ENCODE measurements around the gene MYO1E.

- TF ChIP-seq, protein P1, sequence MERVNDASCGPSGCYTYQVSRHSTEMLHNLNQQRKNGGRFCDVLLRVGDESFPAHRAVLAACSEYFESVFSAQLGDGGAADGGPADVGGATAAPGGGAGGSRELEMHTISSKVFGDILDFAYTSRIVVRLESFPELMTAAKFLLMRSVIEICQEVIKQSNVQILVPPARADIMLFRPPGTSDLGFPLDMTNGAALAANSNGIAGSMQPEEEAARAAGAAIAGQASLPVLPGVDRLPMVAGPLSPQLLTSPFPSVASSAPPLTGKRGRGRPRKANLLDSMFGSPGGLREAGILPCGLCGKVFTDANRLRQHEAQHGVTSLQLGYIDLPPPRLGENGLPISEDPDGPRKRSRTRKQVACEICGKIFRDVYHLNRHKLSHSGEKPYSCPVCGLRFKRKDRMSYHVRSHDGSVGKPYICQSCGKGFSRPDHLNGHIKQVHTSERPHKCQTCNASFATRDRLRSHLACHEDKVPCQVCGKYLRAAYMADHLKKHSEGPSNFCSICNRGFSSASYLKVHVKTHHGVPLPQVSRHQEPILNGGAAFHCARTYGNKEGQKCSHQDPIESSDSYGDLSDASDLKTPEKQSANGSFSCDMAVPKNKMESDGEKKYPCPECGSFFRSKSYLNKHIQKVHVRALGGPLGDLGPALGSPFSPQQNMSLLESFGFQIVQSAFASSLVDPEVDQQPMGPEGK (CRISPR knock-in tag; IDR thresholded peaks at IDR 0.05; ENCODE audit: borderline replicate concordance): no peak
- TF ChIP-seq ZFP30 (CRISPR knock-in tag; IDR thresholded peaks at IDR 0.05) (no peak), ESRRG (CRISPR knock-in tag; IDR thresholded peaks at IDR 0.05) (no peak), CSRNP3 (CRISPR knock-in tag; IDR thresholded peaks at IDR 0.05) (no peak), ISL1 (CRISPR knock-in tag; IDR thresholded peaks at IDR 0.05) (no peak), TOX (CRISPR knock-in tag; IDR thresholded peaks at IDR 0.05; ENCODE audit: borderline replicate concordance) (no peak), ZFP3 (CRISPR knock-in tag; IDR thresholded peaks at IDR 0.05) (no peak), ZNF8 (CRISPR knock-in tag; IDR thresholded peaks at IDR 0.05) (no peak), POU6F1 (CRISPR knock-in tag; IDR thresholded peaks at IDR 0.05; ENCODE audit: borderline replicate concordance, low read depth) (no peak), TCF4 (CRISPR knock-in tag; IDR thresholded peaks at IDR 0.05; ENCODE audit: borderline replicate concordance) (no peak), ZC3H10 (CRISPR knock-in tag; IDR thresholded peaks at IDR 0.05) (no peak)
Measured at GRCh38 chr15:59276225-59277178, 96.2 kb downstream of the MYO1E start.
